HG02759 (cell line): Measurements from ENCODE around the gene TF.

Source experiments
- ATAC-seq: cut with Tn5 transposase; IDR thresholded peaks from one replicate; pipeline ENCODE4 v1.9.1; 2021; ENCODE audit warnings: mild to moderate bottlenecking, moderate library complexity; ENCODE audit not compliant: unreplicated experiment

The TF gene

DNA sequence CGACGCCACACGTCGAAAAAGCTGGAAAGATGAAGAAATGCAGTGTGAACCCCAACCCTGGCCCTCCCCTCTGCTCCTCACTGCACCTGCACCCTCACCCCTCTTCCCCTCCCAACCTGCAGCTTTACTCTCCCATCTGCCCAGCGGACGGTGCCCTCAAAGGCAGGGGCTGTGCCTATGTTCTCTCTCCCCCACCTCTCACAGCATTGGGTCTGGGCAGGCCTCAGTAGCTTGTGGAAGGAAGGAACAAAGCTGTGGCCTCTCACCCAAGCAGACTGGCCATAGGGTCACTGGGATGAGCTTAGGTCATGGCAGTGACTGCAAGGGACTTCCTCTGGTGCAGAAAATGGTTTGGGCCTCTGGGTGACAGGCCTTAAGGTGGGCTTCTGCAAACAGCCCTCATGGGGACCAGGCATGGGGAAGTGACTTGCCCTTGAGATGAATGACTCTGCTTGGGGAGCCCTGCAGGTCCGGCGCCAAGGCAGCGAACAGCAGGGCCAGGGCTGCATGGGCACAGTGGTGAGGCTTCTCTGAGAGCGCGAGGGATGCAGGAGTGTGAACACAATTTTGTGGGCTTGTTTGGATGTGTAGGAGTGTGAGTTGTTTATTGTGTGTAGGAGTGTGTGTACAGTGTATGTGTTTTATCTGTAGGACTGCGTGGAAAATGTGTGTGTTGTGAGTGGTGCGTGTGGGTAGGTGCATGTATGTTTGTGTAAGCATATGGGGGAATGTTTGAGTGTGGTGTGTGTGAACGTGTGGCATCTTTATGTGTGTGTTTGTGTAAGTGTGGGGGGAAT is 88.6 kb downstream of the TF start:
- ATAC-seq, result no peak

DNA sequence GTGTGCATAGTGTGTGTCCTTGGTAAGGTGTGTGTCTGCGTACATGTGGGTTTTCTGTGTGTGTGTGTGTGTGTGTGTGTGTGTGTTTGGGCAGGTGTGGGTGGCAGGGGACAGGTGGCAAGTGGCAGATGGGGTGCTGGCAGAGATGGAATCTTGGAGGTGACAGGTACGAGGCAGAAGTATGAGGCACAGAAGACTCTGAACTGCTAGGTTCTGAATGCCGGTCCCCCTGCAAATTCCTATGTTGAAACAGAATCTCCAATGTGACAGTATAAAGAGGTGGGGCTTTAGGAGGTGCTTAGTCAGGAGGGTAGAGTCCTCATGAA is 89.2 kb downstream of the TF start:
- ATAC-seq, result no peak

DNA sequence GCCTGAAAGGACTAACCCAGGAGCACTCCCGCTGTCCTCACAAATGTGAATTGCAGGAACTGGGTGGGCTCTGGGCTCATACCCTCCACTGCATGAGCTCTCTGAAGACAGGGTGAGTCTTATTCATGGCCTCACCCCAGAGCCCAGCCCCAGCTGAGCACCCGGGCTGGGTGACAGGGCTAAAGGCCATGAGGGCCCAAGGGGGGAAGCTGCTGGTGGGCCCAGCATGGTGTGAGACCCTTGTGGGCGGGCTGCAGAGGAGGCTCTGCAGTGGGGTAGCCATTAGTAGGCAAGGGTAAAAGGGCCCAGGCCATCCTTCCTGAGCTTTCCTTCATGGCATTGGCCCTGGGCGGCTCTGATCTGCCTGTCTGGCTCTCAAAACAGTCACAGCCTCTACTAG is 89.8 kb downstream of the TF start:
- ATAC-seq, result no peak

DNA sequence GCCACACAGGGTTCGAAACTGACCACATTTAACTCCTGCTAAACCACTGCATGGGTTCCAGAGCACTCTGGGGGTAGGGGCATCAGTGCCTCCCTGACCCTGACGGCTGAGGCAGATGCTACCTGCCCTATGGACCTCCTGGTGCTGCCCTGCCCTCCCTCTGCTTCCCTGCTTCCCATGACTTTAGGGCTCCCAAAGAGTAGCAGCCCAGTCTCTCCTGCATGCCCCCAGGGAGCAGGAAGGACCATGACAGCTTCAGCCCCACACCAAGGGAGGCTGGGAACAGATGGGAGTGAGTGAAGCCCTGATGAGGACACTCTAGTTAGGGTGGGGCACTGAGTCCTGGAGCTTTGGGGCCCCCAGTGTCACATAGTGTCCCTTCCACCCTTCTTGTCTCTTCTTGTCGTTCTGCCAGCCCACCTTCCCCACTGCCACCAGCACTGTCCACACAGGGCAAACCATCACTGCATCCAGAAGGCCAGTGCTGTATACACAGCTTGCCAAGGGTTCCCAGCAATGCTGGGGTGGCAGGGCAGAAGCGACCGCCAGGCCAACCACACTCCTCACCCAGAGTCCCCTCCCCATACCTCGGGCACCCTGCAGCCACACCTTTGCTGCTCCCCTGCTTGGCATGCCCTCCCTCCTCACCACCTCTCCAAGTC is 90.4 kb downstream of the TF start:
- ATAC-seq, result no peak

DNA sequence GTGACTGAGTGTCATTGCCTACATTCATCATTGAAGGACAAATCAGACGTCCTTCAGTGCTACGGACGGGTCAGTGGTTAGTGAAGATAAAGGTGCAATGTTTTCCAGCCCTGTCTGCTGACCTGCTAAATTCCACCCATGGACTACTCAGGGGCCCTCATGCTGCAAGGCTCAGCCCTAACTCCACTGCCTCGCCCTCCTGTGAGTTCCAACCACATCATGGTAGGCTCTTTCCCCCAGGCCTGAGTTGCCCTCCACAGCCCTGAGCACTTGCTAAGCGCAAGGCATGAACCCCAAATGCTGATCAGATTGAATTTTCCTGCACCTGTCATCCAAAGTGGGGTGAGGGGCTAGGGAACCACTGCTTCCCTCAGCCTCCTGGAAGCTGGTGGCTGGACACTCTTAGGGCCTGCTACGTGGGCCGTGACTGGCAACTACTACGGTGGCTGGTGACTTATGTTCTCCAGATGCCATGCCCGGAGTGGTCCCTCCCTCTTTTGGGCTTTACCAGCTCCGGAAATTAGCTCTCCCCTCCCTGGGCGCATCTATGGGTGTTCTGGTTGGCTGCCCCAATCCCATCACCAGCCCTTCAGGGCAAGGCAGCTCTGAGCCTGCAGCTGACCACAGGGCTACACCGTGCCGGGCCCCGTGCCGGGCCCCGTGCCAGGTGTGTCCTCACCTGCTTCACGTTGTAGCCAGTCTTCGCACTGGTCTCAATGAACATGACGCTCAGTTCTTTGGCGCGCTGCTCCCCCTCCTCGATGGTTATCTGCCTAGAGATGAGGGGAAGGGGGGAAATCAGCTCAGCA is 91.5 kb downstream of the TF start:
- no peak for ATAC-seq

DNA sequence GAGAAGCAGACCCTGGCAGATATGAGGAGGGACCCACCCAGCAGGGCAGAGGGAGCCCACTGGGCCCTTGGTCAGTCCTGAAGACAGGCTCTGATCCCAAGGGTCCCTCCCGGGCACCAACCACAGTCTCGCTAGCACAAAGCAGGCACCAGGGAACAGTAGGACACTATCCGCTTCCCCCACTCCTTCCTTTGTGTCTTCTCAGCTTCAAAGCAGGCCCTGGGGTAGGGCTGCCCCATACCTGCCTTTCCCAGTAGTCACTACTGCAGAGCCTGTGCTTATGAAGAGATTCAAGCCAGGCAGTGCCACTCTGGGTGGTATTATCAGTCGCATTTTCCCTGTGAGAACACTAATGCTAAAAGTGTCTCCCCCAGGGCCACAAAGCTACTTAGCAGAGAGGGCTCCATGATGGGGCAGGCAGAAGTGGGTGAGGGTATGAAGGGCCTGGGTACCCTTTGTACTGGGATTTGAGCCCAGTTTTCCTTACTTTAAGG is 92.2 kb downstream of the TF start:
- no peak for ATAC-seq

DNA sequence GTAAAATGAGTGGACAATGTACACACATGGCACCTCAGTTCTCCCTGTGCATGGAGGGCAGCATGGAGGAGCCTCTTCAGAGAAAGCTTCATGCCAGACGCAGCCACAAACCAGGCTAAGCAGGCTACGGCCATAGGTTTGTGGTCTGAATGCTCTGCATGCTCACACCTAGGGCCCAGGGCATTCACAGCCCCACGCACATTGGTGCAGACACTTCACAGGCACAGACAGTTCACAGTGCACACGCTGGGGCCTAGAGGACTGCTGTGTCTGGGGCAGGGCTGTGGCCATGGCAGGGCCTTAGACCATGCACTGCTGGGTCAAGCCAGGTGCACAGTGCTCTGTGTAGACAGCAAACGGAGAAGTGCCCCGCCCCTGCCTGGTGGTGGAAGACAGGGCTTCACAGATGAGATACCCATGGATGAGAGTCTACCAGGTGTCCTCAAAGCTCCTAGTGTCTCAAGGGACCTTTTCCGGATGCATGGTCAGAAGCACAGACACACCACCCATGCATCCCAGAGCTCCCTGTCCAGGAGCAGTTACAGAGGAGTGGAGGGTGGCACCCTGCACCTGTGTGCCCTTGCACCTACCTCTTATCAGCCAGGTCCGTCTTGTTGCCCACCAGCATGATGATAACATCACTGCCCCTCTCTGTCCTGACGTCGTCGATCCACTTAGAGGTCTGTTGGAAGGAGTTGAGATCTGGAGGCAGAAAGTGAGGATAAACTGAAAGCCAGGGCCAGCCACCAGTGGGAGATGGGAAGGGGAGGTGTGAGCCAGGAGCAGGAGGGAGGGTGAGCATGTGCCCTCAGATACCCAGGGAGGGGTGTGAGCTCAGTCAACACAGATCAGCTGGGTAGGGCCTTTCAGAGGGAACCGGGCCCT is 93.0 kb downstream of the TF start:
- no peak for ATAC-seq

DNA sequence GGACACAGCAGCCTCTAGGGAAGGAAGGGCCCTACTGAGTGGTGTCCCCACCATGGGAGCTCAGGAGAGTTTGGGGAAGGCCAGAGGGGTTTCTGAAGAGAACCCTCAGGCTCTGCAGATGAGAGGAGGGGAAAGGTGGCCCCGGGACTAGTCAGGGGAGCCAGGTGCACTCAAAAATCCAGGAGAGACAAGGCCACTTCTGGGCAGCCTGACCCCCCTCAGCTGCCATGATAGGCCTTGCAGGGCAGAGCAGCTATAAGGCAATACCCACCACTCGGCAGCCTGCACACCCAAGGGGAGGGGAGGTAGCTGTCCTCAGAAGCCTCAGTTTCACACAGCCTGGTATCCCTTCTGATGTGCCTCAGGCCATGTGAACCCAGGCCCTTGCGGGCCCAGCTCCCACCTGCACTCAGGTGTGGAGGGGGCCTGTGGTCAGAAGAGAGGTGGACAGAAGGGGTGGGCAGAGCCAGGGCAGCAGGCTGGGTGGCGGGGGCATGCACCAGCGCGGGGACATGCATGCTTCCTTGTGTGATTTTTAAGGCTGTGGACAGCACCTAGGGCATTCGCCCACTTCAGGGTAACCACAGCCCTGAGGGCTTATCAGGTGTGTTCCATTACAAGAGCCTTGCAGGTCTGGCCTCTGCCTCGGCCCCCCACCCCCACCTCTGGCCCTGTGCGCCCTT is 94.0 kb downstream of the TF start:
- no peak for ATAC-seq

DNA sequence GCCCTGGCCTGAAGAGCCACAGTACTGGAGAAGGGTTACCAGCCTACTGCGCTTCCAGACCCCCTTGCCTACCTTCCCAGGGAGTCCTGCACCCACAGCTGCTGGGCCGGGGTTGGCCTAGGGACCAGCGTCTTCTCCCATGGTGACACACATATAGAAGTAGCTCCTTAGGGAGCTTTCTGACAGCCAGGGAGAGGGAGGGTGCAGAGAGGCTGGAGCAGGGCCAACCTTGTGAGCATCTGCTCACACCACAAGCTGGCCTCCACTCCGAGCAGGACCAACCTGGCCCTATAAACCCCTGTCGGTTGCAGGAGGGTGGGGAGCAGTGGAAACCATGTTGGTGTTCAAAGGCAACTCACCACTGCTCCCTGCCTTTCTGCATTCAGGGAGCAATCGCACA is 94.6 kb downstream of the TF start:
- no peak for ATAC-seq

DNA sequence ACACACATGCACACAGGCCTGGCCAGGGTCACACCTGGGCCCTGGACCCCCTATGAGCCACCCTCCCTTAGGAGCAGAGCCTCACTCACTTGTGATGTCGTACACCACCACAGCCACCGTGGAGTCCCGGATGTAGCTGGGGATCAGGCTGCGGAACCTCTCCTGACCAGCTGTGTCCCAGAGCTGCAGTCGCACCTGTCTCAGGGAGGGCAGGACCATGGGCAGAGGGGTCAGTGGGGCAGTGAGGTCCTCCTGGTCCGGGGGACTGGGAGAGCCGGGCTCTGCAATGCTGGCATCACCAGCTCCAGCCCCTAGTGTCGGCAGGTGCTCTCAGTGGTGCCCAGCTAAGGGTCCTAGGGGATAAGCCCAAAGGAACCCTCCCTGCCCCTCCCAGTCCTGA is 95.0 kb downstream of the TF start:
- ATAC-seq, result no peak

DNA sequence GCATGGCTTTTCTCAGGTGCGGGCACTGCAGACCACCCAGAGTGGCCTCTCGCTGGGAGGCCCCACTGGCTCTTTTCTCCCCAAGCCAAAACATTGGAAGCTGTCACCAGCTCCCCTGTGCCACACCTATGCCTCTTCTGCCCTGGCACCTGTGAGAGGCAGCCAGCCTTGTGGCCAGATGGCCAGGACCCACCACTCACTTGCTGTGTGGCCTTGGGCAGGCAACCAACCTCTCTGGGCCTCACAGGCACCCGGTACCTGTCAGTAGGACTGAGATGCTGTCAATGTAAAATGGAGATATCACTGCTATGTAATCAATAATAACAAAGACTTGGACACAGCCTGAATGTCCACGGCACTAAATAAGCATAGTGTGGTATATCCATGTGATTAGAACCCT is 96.0 kb downstream of the TF start:
- ATAC-seq, result no peak

DNA sequence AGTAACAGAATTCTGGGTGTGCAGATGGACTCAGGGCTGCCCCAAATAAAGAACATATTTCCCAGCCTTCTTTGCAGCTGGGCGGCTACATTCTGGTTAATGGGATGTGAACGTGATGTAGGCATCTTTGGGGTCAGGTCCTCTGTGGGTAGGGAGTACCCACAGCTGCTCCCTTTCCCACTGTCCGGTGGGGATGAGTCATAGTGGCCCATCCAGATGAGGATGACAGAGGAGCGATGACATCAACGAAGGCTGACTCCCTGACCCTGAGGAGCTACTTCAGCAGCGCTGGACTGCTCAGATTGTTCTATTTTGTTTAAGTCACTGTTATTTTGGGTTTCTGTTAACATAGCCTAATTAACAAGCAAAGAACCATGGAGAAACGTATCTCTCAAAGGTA is 97.4 kb downstream of the TF start:
- ATAC-seq, result no peak

DNA sequence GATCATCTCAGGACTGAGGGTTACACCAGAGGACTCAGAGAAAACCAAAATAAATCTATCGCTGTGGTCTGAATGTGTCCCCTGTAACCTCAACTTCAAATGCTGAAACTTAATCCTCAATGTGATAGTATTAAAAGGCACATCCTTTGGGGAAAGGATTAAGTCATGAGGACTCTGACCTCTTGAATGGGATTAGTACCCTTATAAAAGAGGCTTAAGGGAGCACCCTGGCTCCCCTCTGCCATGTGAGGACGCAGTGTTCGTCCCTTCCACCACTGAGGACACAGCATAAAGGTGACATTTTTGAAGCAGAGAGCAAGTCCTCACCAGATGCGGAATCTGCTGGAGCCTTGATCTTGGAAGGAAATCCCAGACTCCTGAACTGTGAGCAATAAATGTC is 98.9 kb downstream of the TF start:
- no peak for ATAC-seq
